Tibial artery (tissue), 4 donors: Measurements from ENCODE around the gene CDK10.

Experiments used
- DNase-seq, 2 donors: peaks; one replicate each; pipeline ENCODE4 v3.0.0-alpha.2; 2019
- H3K27ac ChIP-seq, 2 donors: fragments of 200-600 bp; sonication (generic) in 1 of 2; 1 replicate in 1 of 2; 2 replicates in 1 of 2; pipeline ENCODE4 v1.5.1; 2018 to 2019; ENCODE audit warnings: mild to moderate bottlenecking in 1 of 2
- H3K27me3 ChIP-seq, 2 donors: fragments of 200-600 bp; sonication (generic) in 1 of 2; one replicate each; pipeline versions ENCODE4 v1.5.1 to v1.6.0; 2016 to 2019
- H3K36me3 ChIP-seq, 3 donors: fragments of 200-600 bp; sonication (generic) in 2 of 3; one replicate each; pipeline ENCODE4 v1.5.1; 2016 to 2019; ENCODE audit warnings: mild to moderate bottlenecking in 2 of 3
- H3K4me1 ChIP-seq, 4 donors: fragments of 200-600 bp; sonication (generic) in 2 of 4; 1 replicate in 3 of 4; 2 replicates in 1 of 4; pipeline ENCODE4 v1.5.1; 2016 to 2019
- H3K4me3 ChIP-seq, 2 donors: fragments of 200-600 bp; sonication (generic) in 1 of 2; 1 replicate in 1 of 2; 2 replicates in 1 of 2; pipeline ENCODE4 v1.5.1; 2018 to 2019; ENCODE audit warnings: mild to moderate bottlenecking in 2 of 2
- H3K9me3 ChIP-seq, 3 donors: fragments of 200-600 bp; sonication (generic) in 1 of 3; one replicate each; pipeline ENCODE4 v1.5.1; 2016 to 2019
- intact Hi-C: fragments of 100-400 bp; cut with DNase I; formaldehyde crosslinking; loops from one replicate; pipeline ENCODE4 v1.15.0; 2023; ENCODE audit warnings: low total_unique reads
- TF ChIP-seq, protein P1 (sequence below), 2 experiments: fragments of 200-600 bp in 1 of 2; fragments of 450-650 bp in 1 of 2; IDR thresholded peaks; one replicate each; pipeline ENCODE4 v1.5.1; 2017 to 2019; ENCODE audit warnings: antibody characterized with exemption in 2 of 2, mild to moderate bottlenecking in 1 of 2, moderate library complexity in 1 of 2

The CDK10 gene

DNA sequence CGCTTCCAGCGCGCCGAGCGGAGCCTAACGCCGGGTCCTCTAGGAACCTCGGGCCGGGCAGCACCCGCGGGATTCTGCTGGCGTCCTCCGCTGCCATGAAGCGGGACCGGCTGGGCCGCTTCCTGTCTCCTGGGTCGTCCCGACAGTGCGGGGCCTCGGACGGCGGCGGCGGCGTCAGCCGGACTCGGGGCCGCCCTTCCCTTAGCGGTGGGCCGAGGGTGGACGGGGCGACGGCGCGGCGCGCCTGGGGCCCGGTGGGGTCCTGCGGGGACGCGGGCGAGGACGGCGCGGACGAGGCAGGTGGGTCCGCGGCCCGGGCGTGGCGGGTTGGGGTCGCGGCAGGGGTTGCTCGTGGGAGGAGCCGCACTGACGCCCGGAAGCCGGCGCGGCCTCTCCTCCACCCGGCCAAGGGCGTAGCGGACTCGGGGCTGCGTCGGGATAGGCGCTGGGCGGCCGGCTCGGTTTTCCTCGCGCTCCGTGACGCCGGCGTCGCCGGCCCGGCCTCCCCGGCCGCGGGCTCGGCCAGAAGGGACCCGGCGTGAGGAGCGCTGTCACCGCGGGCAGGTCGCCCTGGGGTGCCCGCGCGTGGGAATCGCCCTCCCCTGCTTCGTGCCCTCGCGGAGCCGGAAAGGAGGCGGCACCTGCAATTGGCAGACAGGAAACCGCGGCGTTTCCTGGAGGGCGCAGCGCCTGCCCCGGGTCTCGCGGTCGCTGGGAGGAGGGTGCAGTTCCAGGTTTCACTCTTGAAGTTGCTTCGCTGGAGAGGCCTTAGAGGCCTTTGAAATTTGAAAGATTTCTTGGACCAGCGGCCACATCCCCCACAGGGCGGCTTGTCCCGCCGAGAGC lies 35.3 kb downstream of the CDK10 start:
- Histone ChIP-seq H3K4me3 (peak overlapping the region; percentile 89 to 99), H3K9me3 (no peaks in the 10 kb centered on the region), H3K36me3 (peaks cover 14 to 43% (median 23%) of the 10 kb centered on the region in 3 donors), H3K4me1 (peaks cover 9 to 35% (median 30%) of the 10 kb centered on the region in 4 donors), H3K27me3 (peaks cover 0 to 2% of the 10 kb centered on the region in 2 donors), H3K27ac (peak overlapping the region; percentile 98 to 99)
- TF ChIP-seq, protein P1, sequence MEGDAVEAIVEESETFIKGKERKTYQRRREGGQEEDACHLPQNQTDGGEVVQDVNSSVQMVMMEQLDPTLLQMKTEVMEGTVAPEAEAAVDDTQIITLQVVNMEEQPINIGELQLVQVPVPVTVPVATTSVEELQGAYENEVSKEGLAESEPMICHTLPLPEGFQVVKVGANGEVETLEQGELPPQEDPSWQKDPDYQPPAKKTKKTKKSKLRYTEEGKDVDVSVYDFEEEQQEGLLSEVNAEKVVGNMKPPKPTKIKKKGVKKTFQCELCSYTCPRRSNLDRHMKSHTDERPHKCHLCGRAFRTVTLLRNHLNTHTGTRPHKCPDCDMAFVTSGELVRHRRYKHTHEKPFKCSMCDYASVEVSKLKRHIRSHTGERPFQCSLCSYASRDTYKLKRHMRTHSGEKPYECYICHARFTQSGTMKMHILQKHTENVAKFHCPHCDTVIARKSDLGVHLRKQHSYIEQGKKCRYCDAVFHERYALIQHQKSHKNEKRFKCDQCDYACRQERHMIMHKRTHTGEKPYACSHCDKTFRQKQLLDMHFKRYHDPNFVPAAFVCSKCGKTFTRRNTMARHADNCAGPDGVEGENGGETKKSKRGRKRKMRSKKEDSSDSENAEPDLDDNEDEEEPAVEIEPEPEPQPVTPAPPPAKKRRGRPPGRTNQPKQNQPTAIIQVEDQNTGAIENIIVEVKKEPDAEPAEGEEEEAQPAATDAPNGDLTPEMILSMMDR (IDR thresholded peaks at IDR 0.05): no peak
- intact Hi-C loops: no loop called here
- peak; percentile 52 to 77 for DNase-seq

DNA sequence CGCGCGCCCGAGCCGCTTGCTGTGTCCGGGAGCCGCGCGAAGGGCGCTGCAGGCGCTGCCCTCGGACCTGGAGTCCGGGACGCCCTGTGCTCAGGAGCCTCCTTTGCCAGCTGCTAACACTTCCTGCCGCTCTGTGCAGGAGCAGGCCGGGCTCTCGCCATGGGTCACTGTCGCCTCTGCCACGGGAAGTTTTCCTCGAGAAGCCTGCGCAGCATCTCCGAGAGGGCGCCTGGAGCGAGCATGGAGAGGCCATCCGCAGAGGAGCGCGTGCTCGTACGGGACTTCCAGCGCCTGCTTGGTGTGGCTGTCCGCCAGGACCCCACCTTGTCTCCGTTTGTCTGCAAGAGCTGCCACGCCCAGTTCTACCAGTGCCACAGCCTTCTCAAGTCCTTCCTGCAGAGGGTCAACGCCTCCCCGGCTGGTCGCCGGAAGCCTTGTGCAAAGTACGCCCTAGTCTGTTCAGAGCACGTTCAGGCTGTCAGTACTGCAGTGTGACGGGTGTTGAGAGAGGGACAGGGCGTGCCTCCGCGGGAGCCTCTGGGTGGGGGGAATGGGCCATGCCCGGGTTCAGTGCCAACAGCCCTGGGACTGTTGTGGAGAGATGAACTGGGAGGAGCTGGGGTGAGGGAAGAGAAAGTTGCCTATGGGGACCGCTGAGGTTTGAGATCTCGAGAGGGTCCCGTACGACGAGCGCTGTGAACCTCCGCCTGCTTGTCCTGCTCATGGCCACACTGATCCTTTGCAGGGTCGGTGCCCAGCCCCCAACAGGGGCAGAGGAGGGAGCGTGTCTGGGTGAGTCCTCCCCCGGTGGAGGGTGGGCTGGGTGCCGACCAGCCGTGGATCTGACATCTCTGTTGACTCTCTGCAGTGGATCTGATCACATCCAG lies 36.1 kb downstream of the CDK10 start:
- DNase-seq: peak; percentile 64 to 76
- Histone ChIP-seq H3K27me3 (no peaks in the 10 kb centered on the region), H3K27ac (peak overlapping the region; percentile 98 to 99), H3K36me3 (peaks cover 18 to 51% (median 31%) of the 10 kb centered on the region in 3 donors), H3K4me3 (peak overlapping the region; percentile 89 to 99), H3K4me1 (peaks cover 9 to 35% (median 30%) of the 10 kb centered on the region in 4 donors), H3K9me3 (no peaks in the 10 kb centered on the region)
- TF ChIP-seq, protein P1 (IDR thresholded peaks at IDR 0.05): no peak
- intact Hi-C loops: no loop called here

DNA sequence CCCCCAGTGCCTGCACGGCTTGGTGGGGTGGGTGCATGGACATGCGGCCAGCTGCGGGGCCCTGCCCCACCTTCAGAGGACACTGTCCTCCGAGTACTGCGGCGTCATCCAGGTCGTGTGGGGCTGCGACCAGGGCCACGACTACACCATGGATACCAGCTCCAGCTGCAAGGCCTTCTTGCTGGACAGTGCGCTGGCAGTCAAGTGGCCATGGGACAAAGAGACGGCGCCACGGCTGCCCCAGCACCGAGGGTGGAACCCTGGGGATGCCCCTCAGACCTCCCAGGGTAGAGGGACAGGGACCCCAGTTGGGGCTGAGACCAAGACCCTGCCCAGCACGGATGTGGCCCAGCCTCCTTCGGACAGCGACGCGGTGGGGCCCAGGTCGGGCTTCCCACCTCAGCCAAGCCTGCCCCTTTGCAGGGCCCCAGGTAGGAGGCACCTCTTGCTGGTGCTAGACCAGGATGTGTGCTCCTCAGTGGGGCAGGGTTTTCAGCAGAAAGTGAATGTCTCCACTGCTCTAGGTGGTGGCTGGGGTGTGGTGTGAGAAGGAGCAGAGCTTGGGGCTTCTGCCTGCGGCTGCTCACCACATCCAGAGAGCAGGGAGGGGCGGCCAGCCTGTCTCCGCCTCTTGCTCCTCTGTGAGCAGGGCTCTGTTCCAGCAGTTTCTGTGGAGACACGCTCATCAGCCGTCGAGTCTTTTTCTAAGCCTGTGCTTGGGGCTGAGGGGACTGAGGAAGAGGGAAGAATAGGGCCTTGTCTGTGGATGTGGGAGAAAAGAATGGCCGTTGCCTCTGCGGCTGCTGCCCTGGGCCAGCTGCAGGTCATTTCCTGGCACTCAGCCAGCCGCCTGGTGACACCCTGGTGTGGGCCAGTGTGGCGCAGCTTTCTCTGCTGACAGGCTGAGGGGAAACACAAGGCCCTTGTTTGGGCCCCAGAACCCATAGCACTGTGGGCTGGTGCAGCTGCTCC lies 37.1 kb downstream of the CDK10 start:
- Histone ChIP-seq H3K27me3 (no peaks in the 10 kb centered on the region), H3K27ac (no peak overlapping the region), H3K9me3 (no peaks in the 10 kb centered on the region), H3K36me3 (peaks cover 23 to 57% (median 38%) of the 10 kb centered on the region in 3 donors), H3K4me3 (peak overlapping the region in 1 of 2 donors; percentile 89), H3K4me1 (peaks cover 9 to 35% (median 30%) of the 10 kb centered on the region in 4 donors)
- TF ChIP-seq, protein P1 (IDR thresholded peaks at IDR 0.05): no peak
- intact Hi-C loops: no loop called here
- no peak for DNase-seq

DNA sequence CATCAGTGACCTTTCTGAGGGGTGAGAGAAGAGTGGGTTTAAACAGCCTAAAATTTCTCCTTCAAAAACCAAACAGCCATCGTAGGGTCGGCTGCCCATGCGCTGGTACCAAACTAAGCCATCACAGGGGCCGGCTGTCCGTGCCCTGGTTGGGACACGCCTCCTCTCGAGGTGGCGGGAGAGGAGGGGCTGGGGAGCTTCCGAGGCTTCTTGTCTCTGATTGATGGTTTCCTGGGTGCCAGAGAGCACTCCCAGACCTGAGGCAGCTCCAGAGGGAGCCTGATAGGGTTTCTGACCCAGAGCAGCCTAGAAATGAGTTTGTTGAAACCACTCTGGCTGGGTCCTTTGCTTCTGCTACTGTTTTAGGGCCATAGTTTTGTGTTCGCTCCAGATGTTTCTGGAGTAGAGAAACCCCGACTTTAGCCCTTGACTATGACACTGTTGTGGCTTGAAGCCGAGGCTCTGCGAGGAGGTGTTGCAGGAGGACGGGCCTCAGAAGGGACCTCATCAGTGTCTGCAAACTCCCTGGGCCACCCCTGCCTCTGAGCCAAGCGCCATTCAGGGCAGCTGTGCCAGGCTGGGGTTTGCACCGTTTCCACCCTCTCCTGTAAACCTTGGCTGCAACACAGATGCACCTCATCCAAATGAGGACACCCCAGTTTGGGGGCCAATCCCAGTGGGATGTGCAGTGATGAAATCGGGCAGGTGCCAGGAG lies 41.1 kb downstream of the CDK10 start:
- no peaks in the 10 kb centered on the region for H3K27me3 ChIP-seq
- H3K36me3 ChIP-seq: peaks cover 61 to 97% (median 76%) of the 10 kb centered on the region in 3 donors
- no peak overlapping the region for H3K4me3 ChIP-seq
- no peaks in the 10 kb centered on the region for H3K9me3 ChIP-seq
- no peak overlapping the region for H3K27ac ChIP-seq
- TF ChIP-seq, protein P1 (IDR thresholded peaks at IDR 0.05): no peak
- H3K4me1 ChIP-seq: peaks cover 6 to 20% (median 16%) of the 10 kb centered on the region in 4 donors
- intact Hi-C loops: no loop called here
- DNase-seq: no peak
